Lower leg skin (tissue), 4 donors: ENCODE data around the gene PANX1. TPM values are rescaled to one million over a fixed set of nuclear protein-coding genes. Genes with fewer than 3 reads are reported as not detected.

Source experiments
- DNase-seq, 2 donors: peaks; one replicate each; pipeline ENCODE4 v3.0.0-alpha.2; 2019; ENCODE audit warnings: low spot score in 2 of 2
- H3K4me3 ChIP-seq: fragments of 200-600 bp; sonication (generic); 2 replicates; pipeline ENCODE4 v1.5.1; 2017; ENCODE audit warnings: mild to moderate bottlenecking, low read depth; ENCODE audit not compliant: poor library complexity, severe bottlenecking
- CTCF ChIP-seq, 3 donors: fragments of 450-650 bp; IDR thresholded peaks; one replicate each; pipeline ENCODE4 v1.5.1; 2016; ENCODE audit warnings: antibody characterized with exemption in 3 of 3, mild to moderate bottlenecking in 3 of 3, moderate library complexity in 2 of 3
- POLR2A ChIP-seq, 2 donors: fragments of 450-650 bp; IDR thresholded peaks; one replicate each; pipeline ENCODE4 v1.6.1; 2016 to 2017; ENCODE audit warnings: antibody characterized with exemption in 2 of 2, mild to moderate bottlenecking in 1 of 2, moderate library complexity in 1 of 2
- WGBS, 2 donors: methylation state at CpG; one replicate each; pipeline ENCODE4 v1.1.5; 2018; 5-methylcytosine and 5-hydroxymethylcytosine counted together
- intact Hi-C: fragments of 100-400 bp; cut with DNase I; formaldehyde crosslinking; loops from one replicate; pipeline ENCODE4 v1.15.0; 2023; ENCODE audit warnings: low total_unique reads
- total RNA-seq, 4 donors: library from RNA; depleted of rRNA; stranded (reverse); fragments of >200 nt; gene quantifications; one replicate each; pipeline ENCODE4 v1.1.0, GENCODE V29; 2016

The PANX1 gene
- total RNA-seq, 4 donors from 2014 or later, result 15.1 to 27.7 (median 21.6) TPM

DNA sequence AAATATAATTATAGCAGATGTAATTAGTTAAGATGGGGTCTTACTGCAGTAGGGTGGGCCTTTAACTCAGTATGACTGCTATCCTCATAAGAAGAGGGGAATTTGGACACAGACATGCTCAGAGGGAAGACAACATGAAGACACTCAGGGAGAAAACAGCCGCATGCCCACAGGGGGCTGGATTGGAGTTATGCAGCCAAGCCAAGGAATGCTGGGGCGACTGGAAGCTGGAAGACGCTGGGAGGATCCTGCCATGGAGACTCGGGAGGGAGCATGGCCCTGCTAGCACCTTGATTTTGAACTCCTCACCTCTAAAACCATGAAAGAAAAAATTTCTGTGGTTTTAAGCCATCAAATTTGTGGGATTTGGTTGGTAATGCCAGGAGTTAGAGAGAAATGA lies 40.9 kb downstream of the PANX1 start:
- no peak overlapping the region for H3K4me3 ChIP-seq
- 78 to 82% methylated on average over 4 of the region's 4 CpGs for WGBS, 2 donors
- TF ChIP-seq CTCF (IDR thresholded peaks at IDR 0.05) (no peak), POLR2A (IDR thresholded peaks at IDR 0.05) (no peak)
- no peak for DNase-seq
- intact Hi-C loops, result no loop called here

DNA sequence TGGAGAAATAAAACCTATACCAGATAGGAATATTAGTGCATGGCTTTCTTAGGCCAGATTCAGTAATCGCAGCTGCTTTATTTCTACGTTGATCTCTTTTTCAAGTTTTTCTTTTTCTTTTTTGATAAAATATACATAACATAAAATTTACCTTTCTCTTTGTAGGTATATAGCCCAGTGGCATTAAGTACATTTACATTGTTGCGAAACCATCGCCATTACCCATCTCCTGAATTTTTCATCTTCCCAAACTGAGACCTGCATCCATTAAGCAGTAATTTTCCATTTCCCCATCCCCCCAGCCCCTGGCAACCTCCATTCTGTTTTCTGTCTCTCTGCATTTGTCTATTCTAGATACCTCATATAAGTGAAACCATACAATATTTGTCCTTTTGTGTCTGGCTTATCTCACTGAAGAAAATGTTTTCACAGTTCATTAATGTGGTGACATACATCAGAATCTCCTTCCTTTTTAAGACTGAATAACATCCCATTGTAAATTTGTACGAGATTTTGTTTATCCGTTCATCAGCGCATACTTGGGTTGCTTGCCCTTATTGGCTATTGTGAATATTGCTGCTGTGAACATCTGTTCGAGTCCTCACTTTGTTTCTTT lies 41.4 kb downstream of the PANX1 start:
- intact Hi-C loops, result no loop called here
- TF ChIP-seq CTCF (IDR thresholded peaks at IDR 0.05), result no peak
- no peak for DNase-seq
- WGBS, 2 donors, result 94 to 95% methylated on average over 8 of the region's 8 CpGs
- H3K4me3 ChIP-seq, result no peak overlapping the region

GRCh38 chr11:94170953-94171352 lies 42.3 kb downstream of the PANX1 start:
- TF ChIP-seq POLR2A (IDR thresholded peaks at IDR 0.05), result no peak
- TF ChIP-seq CTCF (IDR thresholded peaks at IDR 0.05), result no peak
- intact Hi-C loops, result no loop called here
- DNase-seq, result no peak
- H3K4me3 ChIP-seq, result no peak overlapping the region

DNA sequence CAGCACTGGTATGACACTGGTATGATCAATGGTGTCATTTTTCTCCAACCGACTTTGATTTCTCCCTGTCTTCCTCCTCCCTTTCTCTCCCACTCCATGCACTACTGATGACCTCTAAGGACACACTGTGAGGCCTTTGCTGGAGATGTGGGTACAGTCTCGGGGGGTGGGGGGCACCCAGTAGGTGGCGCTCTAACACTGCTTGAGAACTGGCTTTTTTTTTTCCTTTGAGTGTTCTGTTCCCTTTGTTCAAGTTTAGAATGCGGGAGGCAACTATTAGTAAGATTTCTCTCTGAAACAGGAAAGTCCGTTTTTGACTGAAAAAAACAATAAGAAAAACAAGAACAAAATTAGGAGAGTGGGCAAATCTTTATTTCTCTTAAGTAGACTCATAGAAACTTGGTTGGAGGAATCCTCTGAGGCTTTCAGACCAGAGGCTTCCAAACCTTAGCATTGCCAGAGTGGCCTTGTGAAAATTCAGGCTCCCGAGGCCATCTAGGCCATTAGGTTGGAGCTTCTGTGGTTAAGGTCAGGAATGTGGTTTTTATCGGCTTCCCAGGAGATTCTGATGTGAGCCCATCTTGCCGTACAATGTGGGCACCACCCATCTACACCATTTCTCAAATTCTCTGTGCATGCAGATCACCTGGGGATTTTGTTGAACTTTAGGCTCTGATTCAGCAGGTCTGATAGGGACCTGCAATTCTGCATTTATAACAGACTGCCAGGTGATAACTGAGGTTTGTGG lies 43.2 kb downstream of the PANX1 start:
- no peak overlapping the region for H3K4me3 ChIP-seq
- intact Hi-C loops, result no loop called here
- 75 to 82% methylated on average over 8 of the region's 8 CpGs for WGBS, 2 donors
- no peak for DNase-seq
- TF ChIP-seq POLR2A (IDR thresholded peaks at IDR 0.05) (no peak), CTCF (IDR thresholded peaks at IDR 0.05) (no peak)

DNA sequence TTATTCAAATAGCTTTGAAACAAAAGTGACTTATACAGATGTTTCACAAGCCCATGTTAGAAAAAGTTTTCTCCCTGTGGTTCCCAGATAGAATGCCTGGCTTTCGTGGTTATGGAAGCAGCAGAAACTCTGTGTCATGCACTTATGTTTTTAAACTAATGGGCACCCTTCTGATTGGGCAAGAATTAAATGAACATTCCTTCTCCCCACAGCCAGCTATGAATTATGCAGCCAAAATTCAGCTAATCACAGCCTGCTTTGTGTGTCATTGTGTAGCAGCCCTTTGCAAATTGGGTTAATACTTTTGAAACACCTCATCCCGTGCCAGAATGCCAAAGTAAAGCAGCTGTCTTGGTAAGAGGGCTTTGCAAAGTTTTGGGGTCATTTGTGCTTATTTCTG lies 46.9 kb downstream of the PANX1 start:
- WGBS, 2 donors, result 27 to 39% methylated on average over 2 of the region's 2 CpGs
- peak in 1 of 2 donors; percentile 17 for DNase-seq
- no peak for TF ChIP-seq POLR2A (IDR thresholded peaks at IDR 0.05)
- TF ChIP-seq CTCF (IDR thresholded peaks at IDR 0.05), result no peak
- intact Hi-C loops, result no loop called here
- H3K4me3 ChIP-seq, result no peak overlapping the region
